GM19438 (cell line): ENCODE measurements around the gene SEC23A.
A peak's percentile ranks its signal among the peaks of the same experiment; 100 is the strongest.
"Not testable (repeated sequence)": the region's sequence is repeated elsewhere in the genome, so short reads cannot be mapped to it uniquely, and the experiment has no call there.

Experiments
- ATAC-seq: cut with Tn5 transposase; IDR thresholded peaks from one replicate; pipeline ENCODE4 v1.9.1; 2021; ENCODE audit warnings: low read depth; ENCODE audit not compliant: unreplicated experiment

The SEC23A gene

GRCh38 chr14:39094515-39094914, 8.5 kb downstream of the SEC23A start:
- ATAC-seq = no peak

GRCh38 chr14:39091716-39092115, 11.3 kb downstream of the SEC23A start:
- no peak for ATAC-seq

GRCh38 chr14:39090548-39091111, 12.4 kb downstream of the SEC23A start:
- ATAC-seq = no peak

- no peak for ATAC-seq
Observed at GRCh38 chr14:39087493-39087892, 15.5 kb downstream of the SEC23A start.

GRCh38 chr14:39085933-39086332, 17.1 kb downstream of the SEC23A start:
- no peak for ATAC-seq

GRCh38 chr14:39083127-39083526, 19.9 kb downstream of the SEC23A start:
- no peak for ATAC-seq

- no peak for ATAC-seq
Observed at GRCh38 chr14:39080886-39081285, 22.1 kb downstream of the SEC23A start.

GRCh38 chr14:39071096-39071495, 31.9 kb downstream of the SEC23A start:
- ATAC-seq = no peak

- ATAC-seq = no peak
Observed at GRCh38 chr14:39069923-39070322, 33.1 kb downstream of the SEC23A start.

GRCh38 chr14:39069169-39069805, 33.7 kb downstream of the SEC23A start:
- not testable (repeated sequence) for ATAC-seq

- ATAC-seq = peak; percentile 96
Observed at GRCh38 chr14:39060818-39061437, 42.1 kb downstream of the SEC23A start.

GRCh38 chr14:39055786-39056474, 47.1 kb downstream of the SEC23A start:
- no peak for ATAC-seq

- not testable (repeated sequence) for ATAC-seq
Observed at GRCh38 chr14:39052869-39053454, 50.1 kb downstream of the SEC23A start.

GRCh38 chr14:39050389-39050788, 52.6 kb downstream of the SEC23A start:
- no peak for ATAC-seq

- not testable (repeated sequence) for ATAC-seq
Observed at GRCh38 chr14:39045889-39046288, 57.1 kb downstream of the SEC23A start.

- ATAC-seq = no peak
Observed at GRCh38 chr14:39043352-39043943, 59.6 kb downstream of the SEC23A start.

GRCh38 chr14:39040529-39040928, 62.5 kb downstream of the SEC23A start:
- ATAC-seq = no peak

- no peak for ATAC-seq
Observed at GRCh38 chr14:39038542-39038941, 64.5 kb downstream of the SEC23A start.

GRCh38 chr14:39036760-39037159, 66.3 kb downstream of the SEC23A start:
- no peak for ATAC-seq

- ATAC-seq = no peak
Observed at GRCh38 chr14:39035336-39035735, 67.7 kb downstream of the SEC23A start.
